B cell (primary cell): ENCODE measurements around the gene C3orf70. TPM values are rescaled to one million over a fixed set of nuclear protein-coding genes. Genes with fewer than 3 reads are reported as not detected.

Source experiments
- ATAC-seq: fragments of 200-7000 bp; cut with Tn5 transposase; one replicate; pipeline ENCODE4 v1.10.0; 2021; ENCODE audit warnings: low read depth, mild to moderate bottlenecking, moderate number of reproducible peaks, moderate library complexity
- CTCF ChIA-PET: fragments of 350-600 bp; sonication (Branson Sonifier 250); formaldehyde crosslinking; loops from one replicate; lab custom pipeline; 2021; ENCODE audit warnings: antibody characterized with exemption, inconsistent platforms; lab: Charles Lee
- POLR2A ChIA-PET: fragments of 350-600 bp; sonication (Branson Sonifier 250); formaldehyde crosslinking; loops from one replicate; lab custom pipeline; 2021; ENCODE audit warnings: antibody characterized with exemption; lab: Charles Lee
- DNase-seq: peaks from one replicate; pipeline ENCODE4 v3.0.0; 2013
- H2AFZ ChIP-seq: 2 replicates; pipeline ENCODE4 v1.6.1; 2012; ENCODE audit warnings: mild to moderate bottlenecking, low read depth, low read length; ENCODE audit not compliant: insufficient read depth, poor library complexity, severe bottlenecking
- H3K27ac ChIP-seq, 2 donors: 1 replicate in 1 of 2; 2 replicates in 1 of 2; pipeline ENCODE4 v1.5.1; 2012 to 2013; ENCODE audit warnings: low read length in 2 of 2, mild to moderate bottlenecking in 2 of 2, moderate library complexity in 1 of 2
- H3K27me3 ChIP-seq, 4 experiments: fragments of 200-600 bp in 1 of 4; sonication (generic) in 1 of 4; replicated peaks in 1 of 4; 1 replicate in 2 of 4; 2 replicates in 2 of 4; pipeline versions ENCODE4 v1.6.1 to v1.7.0; 2013 to 2016; ENCODE audit warnings: low read length in 3 of 4, mild to moderate bottlenecking in 2 of 4, mixed read lengths in 1 of 4, moderate library complexity in 1 of 4; ENCODE audit not compliant: insufficient read depth in 4 of 4, control insufficient read depth in 3 of 4; ENCODE audit errors: control extremely low read depth in 1 of 4
- H3K36me3 ChIP-seq, 2 experiments: replicated peaks in 1 of 2; 1 replicate in 1 of 2; 2 replicates in 1 of 2; pipeline versions ENCODE4 v1.6.1 to v1.7.1; 2013; ENCODE audit warnings: low read length in 1 of 2; ENCODE audit not compliant: insufficient read depth in 2 of 2, control insufficient read depth in 1 of 2; ENCODE audit errors: control extremely low read depth in 1 of 2, extremely low read depth in 1 of 2
- H3K4me1 ChIP-seq, 2 donors: fragments of 200-600 bp in 1 of 2; sonication (generic) in 1 of 2; 1 replicate in 1 of 2; 2 replicates in 1 of 2; pipeline versions ENCODE4 v1.5.1 to v1.6.1; 2013 to 2017; ENCODE audit warnings: low read length in 2 of 2; ENCODE audit not compliant: control insufficient read depth in 2 of 2, insufficient read depth in 2 of 2
- H3K4me2 ChIP-seq: replicated peaks from 2 replicates; pipeline ENCODE3; 2012; ENCODE audit warnings: mild to moderate bottlenecking, low read depth, low read length; ENCODE audit not compliant: poor library complexity, severe bottlenecking
- H3K4me3 ChIP-seq, 5 experiments: fragments of 200-600 bp in 1 of 5; sonication (generic) in 1 of 5; 1 replicate in 3 of 5; 2 replicates in 2 of 5; pipeline versions ENCODE4 v1.5.1 to v1.7.0; 2011 to 2016; ENCODE audit warnings: low read length in 4 of 5, mild to moderate bottlenecking in 4 of 5, low read depth in 2 of 5, control low read depth in 1 of 5, moderate library complexity in 1 of 5; ENCODE audit not compliant: insufficient read depth in 1 of 5; ENCODE audit errors: control extremely low read depth in 1 of 5, extremely low read depth in 1 of 5
- H3K79me2 ChIP-seq: fragments of 200-600 bp; sonication (generic); one replicate; pipeline ENCODE4 v1.6.0; 2016; ENCODE audit warnings: low read length; ENCODE audit not compliant: control insufficient read depth, insufficient read depth
- H3K9ac ChIP-seq: fragments of 200-600 bp; sonication (generic); 2 replicates; pipeline ENCODE4 v1.6.1; 2017; ENCODE audit warnings: mild to moderate bottlenecking, low read length, moderate library complexity
- H3K9me3 ChIP-seq, 3 donors: one replicate each; pipeline versions ENCODE4 v1.6.1 to v1.7.1; 2013; ENCODE audit warnings: low read length in 2 of 3; ENCODE audit not compliant: control insufficient read depth in 2 of 3, insufficient read depth in 1 of 3; ENCODE audit errors: control extremely low read depth in 1 of 3
- H4K20me1 ChIP-seq: 2 replicates; pipeline ENCODE4 v1.6.0; 2012; ENCODE audit warnings: mild to moderate bottlenecking, low read length; ENCODE audit not compliant: insufficient read depth, control insufficient read depth, poor library complexity, severe bottlenecking
- H3K27ac Mint-ChIP-seq: one replicate; pipeline ENCODE4 v1.8.0; 2021; ENCODE audit warnings: mixed read lengths
- H3K27me3 Mint-ChIP-seq: one replicate; pipeline ENCODE4 v1.8.0; 2021; ENCODE audit warnings: mixed read lengths
- H3K4me1 Mint-ChIP-seq: one replicate; pipeline ENCODE4 v1.8.0; 2021; ENCODE audit warnings: mixed read lengths
- H3K4me3 Mint-ChIP-seq: one replicate; pipeline ENCODE4 v1.8.0; 2021; ENCODE audit warnings: mixed read lengths
- H3K9me3 Mint-ChIP-seq: one replicate; pipeline ENCODE4 v1.8.0; 2022; ENCODE audit warnings: mixed read lengths; ENCODE audit not compliant: insufficient read depth
- EZH2 ChIP-seq: IDR thresholded peaks from 2 replicates; pipeline ENCODE4 v1.6.1; 2012; ENCODE audit warnings: borderline replicate concordance, low read depth, mild to moderate bottlenecking, moderate library complexity, low read length; ENCODE audit not compliant: insufficient read depth, poor library complexity, severe bottlenecking
- WGBS: methylation state at CpG from one replicate; pipeline ENCODE4 v1.1.5; 2013; ENCODE audit warnings: missing lambda C conversion rate; ENCODE audit not compliant: insufficient coverage; 5-methylcytosine and 5-hydroxymethylcytosine counted together
- intact Hi-C: fragments of 100-400 bp; cut with micrococcal nuclease; formaldehyde crosslinking; loops from one replicate; pipeline ENCODE4 v1.10.0; 2022
- polyA plus RNA-seq: library from polyadenylated mRNA; depleted of rRNA; stranded (reverse); fragments of >200 nt; gene quantifications from 2 replicates; pipeline ENCODE4 v1.2.3, GENCODE V29; 2012
- total RNA-seq, 2 donors: library from RNA; stranded (reverse); fragments of 120-200 nt in 1 of 2; gene quantifications; 1 replicate in 1 of 2; 2 replicates in 1 of 2; pipeline versions ENCODE4 v1.2.3 to v1.2.4, GENCODE V29; 2013 to 2022
- TF ChIP-seq, protein P1 (sequence below): fragments of 200-600 bp; IDR thresholded peaks from one replicate; pipeline ENCODE4 v1.8.0; 2022; ENCODE audit warnings: antibody characterized with exemption, mild to moderate bottlenecking

The C3orf70 gene
- total and polyA plus RNA-seq, 2 donors (not counting 1 experiment from before 2014, with no cell fraction given), result not detected

GRCh38 chr3:185153171-185153771 lies 411 bp upstream of the C3orf70 start:
- H3K4me2 ChIP-seq, result peak overlapping the region; percentile 85
- H4K20me1 ChIP-seq, result no peaks in the 10 kb centered on the region
- peaks cover 8 to 16% of the 10 kb centered on the region in 2 donors for H3K4me1 ChIP-seq
- H3K4me3 Mint-ChIP-seq, result peak overlapping the region; percentile 86
- H3K27me3 ChIP-seq, result peaks cover 0 to 41% (median 35%) of the 10 kb centered on the region in 4 experiments
- no peaks in the 10 kb centered on the region for H3K79me2 ChIP-seq
- H3K9ac ChIP-seq, result peak overlapping the region; percentile 59
- peak; percentile 45 for DNase-seq
- H3K36me3 ChIP-seq, result no peaks in the 10 kb centered on the region
- intact Hi-C loops, result no loop called here
- CTCF ChIA-PET, result no interaction called here
- H3K4me3 ChIP-seq, result peak overlapping the region; percentile 11 to 58 (median 38)
- peaks cover 5% of the 10 kb centered on the region for H3K4me1 Mint-ChIP-seq
- no peaks in the 10 kb centered on the region for H3K9me3 ChIP-seq
- H3K27ac Mint-ChIP-seq, result no peak overlapping the region
- 6% methylated on average over 42 of the region's 53 CpGs for WGBS
- POLR2A ChIA-PET, result no interaction called here
- TF ChIP-seq, protein P1, sequence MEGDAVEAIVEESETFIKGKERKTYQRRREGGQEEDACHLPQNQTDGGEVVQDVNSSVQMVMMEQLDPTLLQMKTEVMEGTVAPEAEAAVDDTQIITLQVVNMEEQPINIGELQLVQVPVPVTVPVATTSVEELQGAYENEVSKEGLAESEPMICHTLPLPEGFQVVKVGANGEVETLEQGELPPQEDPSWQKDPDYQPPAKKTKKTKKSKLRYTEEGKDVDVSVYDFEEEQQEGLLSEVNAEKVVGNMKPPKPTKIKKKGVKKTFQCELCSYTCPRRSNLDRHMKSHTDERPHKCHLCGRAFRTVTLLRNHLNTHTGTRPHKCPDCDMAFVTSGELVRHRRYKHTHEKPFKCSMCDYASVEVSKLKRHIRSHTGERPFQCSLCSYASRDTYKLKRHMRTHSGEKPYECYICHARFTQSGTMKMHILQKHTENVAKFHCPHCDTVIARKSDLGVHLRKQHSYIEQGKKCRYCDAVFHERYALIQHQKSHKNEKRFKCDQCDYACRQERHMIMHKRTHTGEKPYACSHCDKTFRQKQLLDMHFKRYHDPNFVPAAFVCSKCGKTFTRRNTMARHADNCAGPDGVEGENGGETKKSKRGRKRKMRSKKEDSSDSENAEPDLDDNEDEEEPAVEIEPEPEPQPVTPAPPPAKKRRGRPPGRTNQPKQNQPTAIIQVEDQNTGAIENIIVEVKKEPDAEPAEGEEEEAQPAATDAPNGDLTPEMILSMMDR, result no peak
- TF ChIP-seq EZH2, result no peak
- H2AFZ ChIP-seq, result peak overlapping the region; percentile 62
- no peak overlapping the region for H3K27ac ChIP-seq
- no peaks in the 10 kb centered on the region for H3K9me3 Mint-ChIP-seq
- peaks cover 27% of the 10 kb centered on the region for H3K27me3 Mint-ChIP-seq
- no peak for ATAC-seq

DNA sequence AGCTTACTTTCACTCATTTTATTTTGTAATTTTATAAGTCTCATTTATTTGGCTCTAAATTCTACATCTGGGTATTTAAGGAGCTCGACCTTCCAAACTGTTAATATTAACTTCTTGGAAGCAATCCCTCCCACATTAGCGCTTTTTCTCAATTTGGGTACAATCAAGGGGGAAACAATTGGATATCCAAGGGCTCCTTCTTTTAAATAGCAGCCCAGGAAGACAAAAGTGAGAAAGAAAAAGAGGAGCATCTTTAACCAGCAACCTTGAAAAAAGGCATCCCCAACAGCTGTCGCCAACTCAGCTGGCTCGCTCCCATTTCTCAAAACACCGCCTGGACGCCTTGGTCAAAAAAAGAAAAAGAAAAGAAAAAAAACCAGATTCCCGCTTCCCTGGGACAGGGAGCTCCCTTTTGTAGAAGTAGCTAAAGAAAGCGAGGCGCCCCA lies 873 bp downstream of the C3orf70 start:
- WGBS, result 10% methylated on average over 7 of the region's 9 CpGs
- Histone ChIP-seq H3K79me2 (no peaks in the 10 kb centered on the region), H3K4me1 (peaks cover 8 to 16% of the 10 kb centered on the region in 2 donors), H4K20me1 (no peaks in the 10 kb centered on the region), H3K36me3 (no peaks in the 10 kb centered on the region), H3K9ac (peak overlapping the region; percentile 60), H3K9me3 (no peaks in the 10 kb centered on the region), H3K27ac (no peak overlapping the region), H3K27me3 (peaks cover 0 to 50% (median 44%) of the 10 kb centered on the region in 4 experiments), H2AFZ (peak overlapping the region; percentile 68), H3K4me3 (peak overlapping the region in 3 of 5 experiments; percentile 43 to 58 (median 55)), H3K4me2 (peak overlapping the region; percentile 85)
- Mint-ChIP-seq H3K27me3 (peaks cover 25% of the 10 kb centered on the region), H3K9me3 (no peaks in the 10 kb centered on the region), H3K4me3 (peak overlapping the region; percentile 73), H3K4me1 (peaks cover 5% of the 10 kb centered on the region), H3K27ac (no peak overlapping the region)
- POLR2A ChIA-PET, result no interaction called here
- TF ChIP-seq, protein P1, result no peak
- no peak for TF ChIP-seq EZH2
- CTCF ChIA-PET, result interaction anchor here (0.9 to 1.0 kb wide), 2 partner anchors 24 to 224 kb away, joined by 3 to 4 read pairs; no protein-coding TSS in a partner anchor
- DNase-seq, result no peak
- no peak for ATAC-seq
- intact Hi-C loops, result no loop called here
